BJ (cell line): Measurements from ENCODE around the gene SEPTIN7. TPM values are rescaled to one million over a fixed set of nuclear protein-coding genes. Genes with fewer than 3 reads are reported as not detected.

Source experiments
- CTCF ChIA-PET: fragments of 350-600 bp; formaldehyde crosslinking; extraction: SDS; loops from one replicate; lab custom pipeline; 2021; ENCODE audit warnings: antibody characterized with exemption, inconsistent platforms; lab: Yijun Ruan, JAX
- POLR2A ChIA-PET: fragments of 300-600 bp; sonication (Branson Sonifier 250); formaldehyde crosslinking; extraction: SDS; loops from one replicate; lab custom pipeline; 2021; ENCODE audit warnings: antibody characterized with exemption; lab: Charles Lee
- DNase-seq: peaks from one replicate; pipeline ENCODE4 v3.0.0-alpha.2; 2011; ENCODE audit warnings: low read depth
- H3K27me3 ChIP-seq: 2 replicates; pipeline ENCODE4 v1.6.0; 2011; ENCODE audit warnings: low read length; ENCODE audit not compliant: control insufficient read depth, insufficient read depth
- H3K36me3 ChIP-seq: 2 replicates; pipeline ENCODE4 v1.5.1; 2011; ENCODE audit warnings: low read length; ENCODE audit not compliant: control insufficient read depth, insufficient read depth
- H3K4me3 ChIP-seq: 2 replicates; pipeline ENCODE4 v1.5.1; 2011; ENCODE audit warnings: low read depth, mild to moderate bottlenecking, control low read depth, low read length
- CTCF ChIP-seq: IDR thresholded peaks from 2 replicates; pipeline ENCODE4 v1.5.1; 2011; ENCODE audit warnings: low read depth, mild to moderate bottlenecking, control low read depth, inconsistent platforms, low read length, moderate library complexity; ENCODE audit not compliant: insufficient read depth
- polyA plus RNA-seq: library from polyadenylated mRNA; depleted of rRNA; stranded (reverse); fragments of >200 nt; gene quantifications from 2 replicates; pipeline ENCODE4 v1.2.3, GENCODE V29; 2011

The SEPTIN7 gene
- polyA plus RNA-seq, 1 experiment: 152 TPM

- no peak overlapping the region for H3K4me3 ChIP-seq
- ChIA-PET POLR2A (no interaction called here), CTCF (no interaction called here)
- no peak for TF ChIP-seq CTCF
- H3K36me3 ChIP-seq: no peaks in the 10 kb centered on the region
- H3K27me3 ChIP-seq: no peaks in the 10 kb centered on the region
- no peak for DNase-seq
These were observed 15.7 kb downstream of the SEPTIN7 start for GRCh38 chr7:35816514-35816913.

- TF ChIP-seq CTCF: no peak
- no peak overlapping the region for H3K4me3 ChIP-seq
- CTCF ChIA-PET: no interaction called here
- H3K36me3 ChIP-seq: no peaks in the 10 kb centered on the region
- no peak for DNase-seq
- POLR2A ChIA-PET: no interaction called here
- no peaks in the 10 kb centered on the region for H3K27me3 ChIP-seq
These were observed 16.3 kb downstream of the SEPTIN7 start for GRCh38 chr7:35817181-35817580.

GRCh38 chr7:35817930-35818329, 17.1 kb downstream of the SEPTIN7 start:
- DNase-seq: no peak
- H3K36me3 ChIP-seq: no peaks in the 10 kb centered on the region
- ChIA-PET CTCF (no interaction called here), POLR2A (no interaction called here)
- no peak overlapping the region for H3K4me3 ChIP-seq
- H3K27me3 ChIP-seq: no peaks in the 10 kb centered on the region
- TF ChIP-seq CTCF: no peak

- no peak for TF ChIP-seq CTCF
- no peaks in the 10 kb centered on the region for H3K36me3 ChIP-seq
- ChIA-PET POLR2A (no interaction called here), CTCF (no interaction called here)
- DNase-seq: no peak
- H3K4me3 ChIP-seq: no peak overlapping the region
- no peaks in the 10 kb centered on the region for H3K27me3 ChIP-seq
These were observed 17.7 kb downstream of the SEPTIN7 start for GRCh38 chr7:35818513-35818912.

- H3K27me3 ChIP-seq: no peaks in the 10 kb centered on the region
- CTCF ChIA-PET: no interaction called here
- no peaks in the 10 kb centered on the region for H3K36me3 ChIP-seq
- DNase-seq: no peak
- no peak overlapping the region for H3K4me3 ChIP-seq
- POLR2A ChIA-PET: no interaction called here
- no peak for TF ChIP-seq CTCF
These were observed 18.5 kb downstream of the SEPTIN7 start for GRCh38 chr7:35819310-35819709.
